Kidney (tissue), 14 donors: ENCODE data around the gene CCNL2. TPM values are rescaled to one million over a fixed set of nuclear protein-coding genes. Genes with fewer than 3 reads are reported as not detected.

Experiments used
- DNase-seq, 5 donors: peaks; one replicate each; pipeline ENCODE4 v3.0.0-alpha.2; 2013 to 2020
- FAIRE-seq: peaks from 2 replicates; lab custom pipeline; 2012; peaks lifted over from hg19 to GRCh38; lab: Jason Lieb, UNC
- H3K27ac ChIP-seq, 2 donors: one replicate each; pipeline ENCODE4 v1.7.0; 2013; ENCODE audit warnings: low read depth in 2 of 2, low read length in 2 of 2, inconsistent platforms in 1 of 2
- H3K27me3 ChIP-seq: one replicate; pipeline ENCODE4 v1.7.1; 2013; ENCODE audit warnings: low read length, inconsistent platforms; ENCODE audit not compliant: control insufficient read depth, insufficient read depth
- H3K36me3 ChIP-seq, 3 donors: one replicate each; pipeline versions ENCODE4 v1.7.0 to v1.7.1; 2013; ENCODE audit warnings: low read length in 3 of 3, control low read depth in 1 of 3, inconsistent platforms in 1 of 3; ENCODE audit not compliant: insufficient read depth in 3 of 3, control insufficient read depth in 2 of 3
- H3K4me1 ChIP-seq, 3 donors: one replicate each; pipeline versions ENCODE4 v1.7.0 to v1.7.1; 2013; ENCODE audit warnings: low read length in 3 of 3, inconsistent platforms in 1 of 3, low read depth in 1 of 3; ENCODE audit not compliant: control insufficient read depth in 2 of 3, insufficient read depth in 2 of 3
- H3K4me3 ChIP-seq, 3 donors: one replicate each; pipeline versions ENCODE4 v1.7.0 to v1.8.1; 2013; ENCODE audit warnings: low read length in 3 of 3, control low read depth in 1 of 3, inconsistent platforms in 1 of 3
- H3K9ac ChIP-seq, 3 donors: one replicate each; pipeline versions ENCODE4 v1.7.0 to v1.7.1; 2013; ENCODE audit warnings: low read length in 3 of 3, control low read depth in 1 of 3, inconsistent platforms in 1 of 3
- H3K9me3 ChIP-seq, 3 donors: one replicate each; pipeline versions ENCODE4 v1.7.0 to v1.7.1; 2013; ENCODE audit warnings: low read length in 3 of 3, control low read depth in 1 of 3, inconsistent platforms in 1 of 3; ENCODE audit not compliant: control insufficient read depth in 2 of 3, insufficient read depth in 1 of 3
- CTCF ChIP-seq: IDR thresholded peaks from 3 replicates; pipeline ENCODE4 v1.5.1; 2012; ENCODE audit warnings: mild to moderate bottlenecking, moderate library complexity, borderline replicate concordance; ENCODE audit not compliant: insufficient read depth; ENCODE audit errors: extremely low read depth
- intact Hi-C: fragments of 100-400 bp; cut with DNase I; formaldehyde crosslinking; loops from one replicate; pipeline ENCODE4 v1.11.1; 2022
- polyA plus RNA-seq: library from polyadenylated mRNA; stranded (reverse); fragments of 350-450 nt; fragmentation: Illumina TruSeq; extraction: RNeasy Lipid Tissue Mini Kit (QIAGEN cat#74804); gene quantifications from one replicate; pipeline ENCODE4 v1.2.3, GENCODE V29; 2014; ENCODE audit warnings: low read depth, low replicate concordance; ENCODE audit not compliant: insufficient read depth
- total RNA-seq: library from RNA; stranded (reverse); fragmentation: NEBNext Ultra II Directional; extraction: Animal tissue kit (Norgen Biotek cat#: 25700); gene quantifications from one replicate; pipeline ENCODE4 v1.2.1, GENCODE V29; 2021
- donor health status: control.
- donor health status: control.
- donor health status: control.
- donor health status: control.
- donor health status: control.
- donor health status: DM: yes; HTN: yes; CAD: no.
- donor health status: Normal renal cell carcinoma (clear cell type).

The CCNL2 gene
- total and polyA plus RNA-seq, 2 donors from 2014 or later: 72.0 to 199 TPM

DNA sequence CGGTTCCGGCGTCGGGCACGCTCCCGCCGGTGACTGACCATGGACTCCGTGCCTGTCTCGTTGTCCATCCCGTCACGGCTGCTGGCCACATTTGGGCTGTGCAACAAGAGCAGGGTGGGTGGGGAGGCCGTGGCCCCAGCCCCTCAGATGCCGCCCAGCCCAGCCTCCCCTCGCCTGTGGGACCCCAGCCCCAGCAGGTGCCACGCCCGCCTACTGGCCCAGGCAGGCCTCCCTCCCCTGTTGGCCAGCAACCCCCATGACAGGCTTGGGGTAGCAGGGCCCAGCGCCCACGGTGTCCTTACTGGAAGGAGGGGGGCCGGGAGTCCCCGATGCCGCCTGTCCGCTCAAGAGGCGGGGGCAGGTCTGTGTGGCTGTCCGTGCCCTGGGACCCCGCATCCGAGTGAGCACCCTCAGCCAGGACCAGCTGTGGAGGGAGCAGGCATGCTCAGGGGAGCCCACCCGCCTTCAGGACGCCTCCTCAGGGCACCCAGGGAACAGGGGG lies 57.0 kb downstream of the CCNL2 start:
- TF ChIP-seq CTCF: no peak
- Histone ChIP-seq H3K4me3 (no peak overlapping the region), H3K27me3 (no peaks in the 10 kb centered on the region), H3K27ac (no peak overlapping the region), H3K36me3 (peaks cover 4 to 12% (median 11%) of the 10 kb centered on the region in 3 donors), H3K4me1 (peaks cover 0 to 11% (median 0%) of the 10 kb centered on the region in 3 donors), H3K9me3 (no peaks in the 10 kb centered on the region), H3K9ac (no peak overlapping the region)
- intact Hi-C loops: no loop called here
- no peak for DNase-seq
- FAIRE-seq: no peak

DNA sequence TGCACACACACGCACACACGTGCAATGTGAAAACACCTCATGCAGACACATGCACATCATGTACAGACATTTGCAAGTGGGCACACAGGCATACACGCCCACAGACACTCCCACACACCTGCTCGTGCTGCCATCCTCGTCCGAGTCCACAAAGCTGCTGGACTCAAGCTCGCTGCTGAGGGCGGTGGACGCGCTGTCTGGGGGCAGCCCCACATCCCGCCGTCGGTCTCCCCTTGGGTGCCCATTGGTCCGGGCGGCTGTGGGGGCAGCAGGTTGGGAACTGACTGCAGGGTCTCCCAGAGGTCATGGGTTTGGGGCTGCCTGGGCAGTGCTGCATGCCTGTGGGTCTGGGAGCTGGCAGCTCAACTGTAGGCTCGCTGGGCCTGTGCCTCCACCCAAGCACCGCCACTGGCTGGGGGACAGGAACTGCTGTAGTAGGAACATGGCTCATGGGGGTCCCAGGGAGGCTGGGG lies 57.5 kb downstream of the CCNL2 start:
- TF ChIP-seq CTCF: no peak
- H3K4me1 ChIP-seq: peaks cover 0 to 6% (median 0%) of the 10 kb centered on the region in 3 donors
- FAIRE-seq: no peak
- no peaks in the 10 kb centered on the region for H3K9me3 ChIP-seq
- H3K4me3 ChIP-seq: no peak overlapping the region
- no peak for DNase-seq
- no peak overlapping the region for H3K27ac ChIP-seq
- no peaks in the 10 kb centered on the region for H3K27me3 ChIP-seq
- intact Hi-C loops: no loop called here
- H3K36me3 ChIP-seq: peaks cover 4 to 12% (median 11%) of the 10 kb centered on the region in 3 donors
- no peak overlapping the region for H3K9ac ChIP-seq

- H3K4me1 ChIP-seq: peaks cover 0 to 2% (median 0%) of the 10 kb centered on the region in 3 donors
- FAIRE-seq: no peak
These were observed 58.2 kb downstream of the CCNL2 start for GRCh38 chr1:1340791-1341548.

More at GRCh38 chr1:1340791-1341548, 58.2 kb downstream of the CCNL2 start:
- intact Hi-C loops: no loop called here
- Histone ChIP-seq H3K36me3 (peaks cover 4 to 12% (median 11%) of the 10 kb centered on the region in 3 donors), H3K27me3 (no peaks in the 10 kb centered on the region), H3K9ac (no peak overlapping the region), H3K9me3 (no peaks in the 10 kb centered on the region), H3K27ac (no peak overlapping the region), H3K4me3 (no peak overlapping the region)
- no peak for DNase-seq
- no peak for TF ChIP-seq CTCF
